GM18498 (cell line): ENCODE data around the gene FOXI1.
"Not testable (repeated sequence)": the region's sequence is repeated elsewhere in the genome, so short reads cannot be mapped to it uniquely, and the experiment has no call there.

Experiments
- ATAC-seq: cut with Tn5 transposase; IDR thresholded peaks from one replicate; pipeline ENCODE4 v1.9.1; 2021; ENCODE audit warnings: mild to moderate bottlenecking, moderate library complexity; ENCODE audit not compliant: unreplicated experiment

FOXI1 gene

GRCh38 chr5:170092455-170093101, 13.1 kb upstream of the FOXI1 start:
- ATAC-seq, result no peak

- not testable (repeated sequence) for ATAC-seq
Measured at GRCh38 chr5:170094329-170094728, 11.4 kb upstream of the FOXI1 start.

- ATAC-seq, result no peak
Measured at GRCh38 chr5:170095646-170096045, 10.1 kb upstream of the FOXI1 start.

- no peak for ATAC-seq
Measured at GRCh38 chr5:170097934-170098333, 7.8 kb upstream of the FOXI1 start.

GRCh38 chr5:170100066-170100943, 5.4 kb upstream of the FOXI1 start:
- ATAC-seq, result no peak

GRCh38 chr5:170103447-170103846, 2.2 kb upstream of the FOXI1 start:
- no peak for ATAC-seq

- ATAC-seq, result no peak
Measured at GRCh38 chr5:170104299-170104698, 1.4 kb upstream of the FOXI1 start.

GRCh38 chr5:170104710-170105109, 987 bp upstream of the FOXI1 start:
- ATAC-seq, result no peak

- ATAC-seq, result no peak
Measured at GRCh38 chr5:170107674-170108073, 2.0 kb downstream of the FOXI1 start.

- ATAC-seq, result no peak
Measured at GRCh38 chr5:170108266-170108785, 2.6 kb downstream of the FOXI1 start.

- ATAC-seq, result no peak
Measured at GRCh38 chr5:170109059-170110031, 3.6 kb downstream of the FOXI1 start.

GRCh38 chr5:170110403-170111087, 4.8 kb downstream of the FOXI1 start:
- ATAC-seq, result no peak

- no peak for ATAC-seq
Measured at GRCh38 chr5:170111088-170111785, 5.5 kb downstream of the FOXI1 start.

- no peak for ATAC-seq
Measured at GRCh38 chr5:170112876-170113521, 7.3 kb downstream of the FOXI1 start.

- no peak for ATAC-seq
Measured at GRCh38 chr5:170113522-170113900, 7.8 kb downstream of the FOXI1 start.

GRCh38 chr5:170114271-170114670, 8.6 kb downstream of the FOXI1 start:
- ATAC-seq, result no peak

GRCh38 chr5:170115925-170116324, 10.2 kb downstream of the FOXI1 start:
- no peak for ATAC-seq

GRCh38 chr5:170117736-170118135, 12.0 kb downstream of the FOXI1 start:
- no peak for ATAC-seq

- no peak for ATAC-seq
Measured at GRCh38 chr5:170120576-170120975, 14.9 kb downstream of the FOXI1 start.
